GM21360 (cell line): ENCODE results near the gene ADAMTSL1.

Experiments
- ATAC-seq: cut with Tn5 transposase; IDR thresholded peaks from one replicate; pipeline ENCODE4 v1.9.1; 2021; ENCODE audit warnings: mild to moderate bottlenecking, moderate library complexity; ENCODE audit not compliant: unreplicated experiment

ADAMTSL1 gene

DNA sequence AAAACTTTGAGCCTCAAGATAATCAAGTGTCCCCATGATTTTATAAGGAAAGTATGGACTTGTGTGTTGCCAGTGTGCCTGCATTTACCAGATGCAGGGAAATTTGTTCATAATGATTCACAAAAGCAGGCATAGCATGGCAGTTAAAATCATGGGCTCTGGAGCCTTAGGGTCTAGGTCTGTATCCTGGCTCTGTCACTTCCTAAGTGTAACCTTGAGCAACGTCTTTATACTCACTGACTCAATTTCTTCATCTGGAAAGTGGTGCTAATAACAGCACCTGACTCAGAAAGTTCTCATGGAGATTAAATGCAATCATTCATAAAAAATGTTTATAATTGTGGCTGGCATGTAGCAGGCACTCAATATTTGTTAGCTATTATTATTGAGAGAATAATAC is 324.2 kb downstream of the ADAMTSL1 start:
- no peak for ATAC-seq

DNA sequence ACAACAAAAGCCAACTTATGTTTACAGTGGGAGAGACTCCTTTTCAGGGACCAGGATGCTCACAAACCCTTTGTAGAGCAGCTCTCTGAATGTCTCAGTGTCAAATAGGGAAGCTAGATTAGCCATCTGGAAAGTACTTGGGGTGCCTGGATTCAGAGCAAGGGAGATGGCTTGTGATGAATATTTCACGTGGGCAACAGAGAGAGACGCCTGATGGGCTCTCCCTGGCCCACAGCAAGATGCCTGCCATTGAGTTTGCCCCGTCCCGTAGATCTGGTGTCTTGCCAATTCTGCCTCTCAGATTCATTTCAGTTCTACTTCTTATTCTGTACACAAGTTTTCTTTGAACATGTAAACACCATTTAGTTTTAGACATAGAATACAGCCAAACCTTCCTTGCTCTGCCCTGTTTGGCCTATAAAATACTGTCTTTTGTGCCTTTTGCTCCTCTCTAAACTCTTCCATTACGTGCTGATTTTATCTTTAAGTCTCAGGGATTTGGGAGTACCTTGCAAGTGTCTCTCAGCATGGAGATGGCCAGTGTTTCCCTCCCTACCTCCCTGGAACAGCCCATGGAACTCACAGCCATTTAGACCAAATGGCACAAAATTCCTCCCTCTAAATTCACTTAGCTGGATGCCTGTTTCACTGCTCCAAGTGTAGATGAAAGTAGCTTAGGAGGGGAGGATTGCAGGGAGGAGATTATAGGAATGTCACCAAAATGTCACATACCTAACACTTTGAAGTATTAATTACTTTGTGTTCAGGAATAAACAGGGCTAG is 324.7 kb downstream of the ADAMTSL1 start:
- no peak for ATAC-seq

DNA sequence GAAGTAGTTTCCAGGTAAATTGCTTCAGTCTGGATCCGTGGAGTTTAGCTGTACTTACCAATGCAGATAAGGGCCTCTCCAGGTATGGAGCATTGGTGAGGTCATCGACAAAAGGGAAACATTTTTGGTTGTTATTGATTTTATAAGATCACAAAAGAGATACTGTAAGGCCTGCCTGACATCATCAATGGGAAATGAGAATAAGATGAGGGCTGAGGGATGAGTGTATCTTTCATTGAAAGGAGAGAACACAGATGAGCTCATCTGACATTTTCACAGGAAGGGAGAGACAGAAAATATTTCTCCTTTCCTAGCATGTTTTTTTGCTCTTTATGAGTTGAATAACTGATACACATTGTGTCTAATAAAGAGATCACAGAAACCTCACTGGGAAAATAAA is 325.5 kb downstream of the ADAMTSL1 start:
- no peak for ATAC-seq

DNA sequence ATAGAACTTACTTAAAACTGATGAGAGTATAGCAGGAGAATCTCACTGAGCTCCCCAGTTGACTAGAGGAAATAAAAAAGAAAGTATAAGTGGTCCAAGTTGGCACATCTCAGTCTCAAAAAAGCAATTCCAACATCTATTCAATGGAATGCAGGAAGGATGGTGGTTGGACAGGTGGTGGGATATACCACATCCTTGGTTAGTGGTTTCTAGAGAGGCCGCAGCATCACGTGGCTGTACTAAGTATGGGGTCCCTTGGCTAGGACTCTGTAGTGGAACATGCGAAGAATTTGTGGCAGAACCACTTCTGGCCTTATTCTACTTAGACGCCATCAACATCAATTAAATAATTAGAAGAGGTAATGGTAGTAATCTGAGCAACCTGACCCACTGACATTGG is 326.6 kb downstream of the ADAMTSL1 start:
- no peak for ATAC-seq

DNA sequence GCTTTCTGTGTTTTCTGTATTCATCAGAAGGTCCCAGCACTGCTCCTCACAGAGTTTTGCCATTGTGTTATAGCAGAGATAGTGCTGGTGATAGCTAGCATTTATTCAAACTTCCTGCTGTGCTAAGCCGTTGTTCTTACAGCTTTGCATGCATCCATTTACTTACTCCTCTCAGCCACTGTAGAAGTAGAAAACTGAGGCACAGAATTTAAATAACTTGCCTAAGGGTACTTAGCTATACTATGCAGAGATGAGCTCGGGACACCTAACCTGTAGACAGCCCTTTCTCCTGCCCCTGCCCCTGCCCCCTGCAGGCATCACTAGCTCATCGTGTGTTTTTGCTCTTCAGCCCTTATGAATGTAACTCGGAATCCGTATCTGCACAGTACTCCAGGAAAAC is 331.4 kb downstream of the ADAMTSL1 start:
- ATAC-seq: no peak

DNA sequence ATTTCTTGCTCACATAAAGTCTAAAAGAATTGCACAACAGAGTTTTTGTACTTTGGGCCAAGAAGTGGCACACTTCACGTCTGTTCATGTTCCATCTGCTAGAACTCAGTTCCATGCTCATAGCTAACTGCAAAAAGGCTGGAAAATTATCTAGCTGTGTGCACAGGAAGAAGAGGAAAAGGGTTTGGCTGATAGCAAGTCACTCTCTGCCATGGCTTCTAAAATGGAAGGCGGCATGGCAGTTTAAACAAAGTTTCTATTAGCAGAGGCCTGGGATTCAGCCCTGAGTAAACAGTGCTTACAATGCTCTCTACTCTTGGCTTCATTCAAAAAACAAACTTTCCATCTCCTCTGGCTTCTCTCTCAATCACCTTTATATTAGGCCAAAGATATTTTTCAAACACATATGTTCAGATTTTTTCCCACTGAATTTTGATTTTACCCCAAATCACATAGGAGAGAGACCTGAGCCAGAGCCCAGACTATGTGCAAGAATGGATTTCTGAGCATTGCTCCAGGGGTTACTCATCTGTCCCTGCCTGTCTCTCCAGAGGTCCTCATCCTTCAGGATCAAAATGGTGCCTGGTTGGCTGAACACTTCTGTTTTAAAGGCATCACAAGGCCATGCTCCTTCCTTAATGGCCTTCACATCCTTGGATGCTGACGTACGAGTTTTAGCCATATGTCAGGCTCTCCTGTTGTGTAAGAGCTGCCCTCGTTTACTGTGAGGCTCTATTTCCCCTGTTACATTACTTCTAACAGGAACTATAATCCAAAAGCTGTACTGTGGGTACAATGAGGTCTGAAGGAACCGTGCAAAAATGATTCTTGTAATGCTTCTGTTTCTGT is 332.5 kb downstream of the ADAMTSL1 start:
- no peak for ATAC-seq

DNA sequence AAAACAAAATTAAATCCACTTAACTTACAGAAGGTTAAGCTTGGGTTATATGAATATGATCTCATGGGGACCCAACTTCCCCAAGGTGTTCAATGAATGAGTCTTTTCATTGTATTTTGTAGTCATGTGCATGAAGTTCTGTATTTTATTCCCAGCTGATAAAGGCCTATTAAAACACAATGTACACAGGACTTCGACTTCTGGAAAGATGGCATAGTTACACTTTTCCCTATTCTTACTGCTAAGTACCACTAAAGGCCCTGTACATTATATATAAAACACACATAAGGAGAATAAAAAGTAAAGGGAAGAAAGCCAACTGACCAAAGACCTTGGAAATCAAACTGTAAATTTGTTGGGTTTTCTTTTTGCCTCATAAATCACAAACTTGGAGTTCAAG is 336.6 kb downstream of the ADAMTSL1 start:
- ATAC-seq: no peak

DNA sequence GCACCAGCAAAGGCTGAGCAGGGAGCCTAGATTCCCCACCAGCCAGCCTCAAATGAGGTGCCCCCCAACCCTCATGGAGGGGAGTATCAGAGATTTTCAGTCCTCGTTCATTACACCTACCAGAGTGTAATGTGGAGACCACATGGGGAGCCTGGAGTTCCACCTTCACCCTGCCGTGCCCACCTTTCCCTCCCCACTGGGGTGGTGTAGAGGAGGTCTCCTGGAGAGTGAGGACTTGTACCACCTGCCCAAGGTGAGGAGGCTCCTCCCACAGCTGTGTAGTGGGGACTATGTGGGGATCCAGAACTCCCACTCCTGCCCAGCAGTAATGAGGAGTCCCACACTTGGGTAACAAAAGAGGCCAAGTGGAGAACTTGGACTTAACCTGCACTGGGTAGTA is 337.2 kb downstream of the ADAMTSL1 start:
- ATAC-seq: no peak

DNA sequence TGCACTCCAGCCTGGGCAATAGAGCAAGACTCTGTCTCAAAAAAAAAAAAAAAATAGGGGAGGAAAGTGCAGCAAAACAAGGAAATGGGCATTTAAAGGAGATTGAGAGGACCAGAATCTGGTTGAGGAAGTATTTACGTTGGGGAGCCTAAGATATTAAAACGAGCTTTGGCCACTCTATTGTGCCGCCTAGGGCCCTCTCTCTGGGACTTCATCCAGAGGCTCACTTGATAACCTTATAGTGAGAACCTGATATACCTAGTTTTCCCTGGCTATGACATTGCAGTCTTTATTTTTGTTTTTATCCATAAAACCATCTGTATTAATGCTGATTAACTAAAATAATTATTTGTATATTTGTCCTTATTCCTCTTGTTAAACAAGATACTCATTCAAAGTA is 345.5 kb downstream of the ADAMTSL1 start:
- ATAC-seq: no peak

DNA sequence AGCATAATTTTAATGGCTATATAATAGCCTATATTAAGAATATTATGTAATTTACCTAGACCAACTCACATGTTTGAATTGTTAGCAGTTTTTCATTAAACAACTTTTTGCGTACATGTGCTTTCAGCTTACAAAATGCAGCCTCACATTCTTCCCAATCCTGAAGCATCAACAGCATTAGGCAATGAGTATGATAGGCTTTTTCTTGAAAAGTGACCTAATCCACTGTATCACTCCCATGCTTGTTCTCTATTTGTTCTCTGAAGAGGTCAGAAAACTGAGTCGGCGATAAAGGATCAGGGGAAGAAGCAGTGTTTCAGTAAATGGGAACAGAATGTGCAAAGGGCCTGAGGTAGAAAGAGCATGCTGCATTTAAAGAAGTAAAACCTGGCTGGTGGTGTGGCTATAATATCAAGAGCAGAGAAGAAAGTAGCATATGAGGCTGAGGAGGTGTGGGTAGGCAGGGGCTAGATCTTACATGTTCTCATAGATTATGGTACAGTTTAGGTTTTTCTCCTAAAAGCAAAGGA is 346.7 kb downstream of the ADAMTSL1 start:
- ATAC-seq: no peak

DNA sequence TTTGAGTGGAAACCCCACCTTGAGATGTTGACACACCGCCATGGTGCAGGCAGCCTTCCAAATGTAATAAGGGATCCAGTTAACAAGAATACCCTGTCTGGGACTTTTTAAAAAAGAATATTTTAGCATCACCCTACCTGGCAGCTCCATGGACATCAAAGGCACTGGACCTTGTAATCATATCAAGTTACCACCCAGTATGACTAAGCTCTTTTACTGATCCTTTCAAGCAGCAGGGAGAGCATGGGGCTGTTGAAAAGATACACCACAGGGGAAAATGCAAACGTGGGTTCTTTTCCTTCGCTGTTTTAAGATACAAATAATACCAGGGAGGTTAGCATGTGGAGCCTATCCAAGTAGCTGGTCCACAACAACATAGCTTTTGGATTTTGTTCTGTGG is 347.8 kb downstream of the ADAMTSL1 start:
- no peak for ATAC-seq

DNA sequence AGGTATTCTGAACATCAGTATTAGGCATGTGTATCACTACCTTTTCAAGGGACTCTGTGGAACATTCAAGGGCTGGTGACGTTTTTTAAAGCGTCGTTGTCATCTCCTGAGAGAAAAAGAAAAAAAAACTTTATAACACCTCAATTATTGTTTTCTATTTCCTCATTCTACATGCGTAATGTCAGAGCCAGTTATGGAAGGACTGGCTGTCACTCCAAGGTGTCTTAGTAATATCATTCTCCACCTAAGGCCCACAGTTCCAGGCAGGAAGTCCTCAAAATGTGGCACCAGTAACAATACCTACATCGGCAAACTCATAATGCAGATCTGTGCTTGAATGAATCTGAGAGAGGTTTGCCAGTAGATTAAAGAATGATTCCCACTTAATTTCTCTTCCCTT is 348.9 kb downstream of the ADAMTSL1 start:
- ATAC-seq: no peak

DNA sequence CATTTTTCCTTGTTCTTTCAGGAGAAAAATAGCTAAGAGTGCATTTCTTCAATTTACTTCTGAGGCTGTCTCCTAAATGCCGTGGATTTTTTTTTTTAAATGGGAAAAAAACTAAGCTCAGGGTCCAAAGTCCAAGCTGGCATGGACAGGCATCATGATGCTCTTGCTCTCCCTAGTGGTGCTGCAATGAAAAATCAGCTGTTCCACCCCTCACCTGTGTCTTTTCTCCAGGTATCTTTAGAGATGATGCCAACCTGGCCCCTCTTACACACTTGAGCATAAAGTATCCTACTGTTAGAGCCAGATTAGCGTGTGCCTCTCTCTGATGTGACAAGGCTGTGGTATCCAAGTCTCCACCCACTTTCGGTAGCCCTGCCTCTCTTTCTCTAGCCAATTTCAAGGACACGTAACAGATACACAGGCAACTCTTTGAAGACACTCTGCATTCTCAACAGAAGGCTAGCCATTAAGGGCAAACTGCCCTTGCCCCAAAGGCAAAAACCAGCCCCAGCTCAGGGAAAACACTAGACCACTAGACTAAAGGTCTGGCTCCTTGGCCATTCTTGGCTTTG is 350.2 kb downstream of the ADAMTSL1 start:
- ATAC-seq: no peak

DNA sequence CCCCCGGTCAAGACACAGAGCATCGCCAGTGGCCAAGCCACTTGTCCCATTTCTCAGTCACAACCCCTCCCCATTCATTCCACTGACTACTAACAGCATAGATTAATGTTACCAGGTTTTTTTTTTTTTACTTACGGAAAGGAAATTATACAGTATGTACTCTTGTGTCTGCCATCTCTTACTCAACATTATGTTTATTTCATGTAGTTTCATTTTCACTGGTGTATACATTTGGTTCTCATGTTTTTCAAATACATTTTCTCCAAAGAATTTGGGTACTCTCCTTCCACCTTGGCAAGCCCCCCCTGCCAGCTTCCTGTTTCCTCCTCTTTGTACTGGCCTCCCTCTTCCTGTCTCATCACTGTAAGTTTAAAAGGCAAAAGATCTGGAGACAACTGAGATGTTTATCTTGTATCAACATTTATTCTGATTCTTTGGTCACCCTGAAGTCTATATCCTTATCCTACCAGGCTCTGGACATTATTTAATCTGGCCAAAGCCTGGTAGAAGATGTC is 351.8 kb downstream of the ADAMTSL1 start:
- ATAC-seq: no peak

DNA sequence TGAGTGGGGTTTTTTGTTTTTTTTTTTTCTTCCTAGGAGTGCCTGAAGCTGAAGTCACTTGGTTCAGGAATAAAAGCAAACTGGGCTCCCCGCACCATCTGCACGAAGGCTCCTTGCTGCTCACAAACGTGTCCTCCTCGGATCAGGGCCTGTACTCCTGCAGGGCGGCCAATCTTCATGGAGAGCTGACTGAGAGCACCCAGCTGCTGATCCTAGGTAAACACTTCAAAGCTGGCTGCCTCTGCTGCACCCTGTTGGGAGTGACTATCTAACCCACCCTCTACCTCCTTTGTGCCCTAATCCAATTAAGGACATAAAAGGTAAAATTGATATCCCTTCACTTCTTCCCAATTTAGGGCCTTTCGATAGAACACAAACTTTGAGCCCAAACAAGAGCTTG is 352.3 kb downstream of the ADAMTSL1 start:
- ATAC-seq: no peak

DNA sequence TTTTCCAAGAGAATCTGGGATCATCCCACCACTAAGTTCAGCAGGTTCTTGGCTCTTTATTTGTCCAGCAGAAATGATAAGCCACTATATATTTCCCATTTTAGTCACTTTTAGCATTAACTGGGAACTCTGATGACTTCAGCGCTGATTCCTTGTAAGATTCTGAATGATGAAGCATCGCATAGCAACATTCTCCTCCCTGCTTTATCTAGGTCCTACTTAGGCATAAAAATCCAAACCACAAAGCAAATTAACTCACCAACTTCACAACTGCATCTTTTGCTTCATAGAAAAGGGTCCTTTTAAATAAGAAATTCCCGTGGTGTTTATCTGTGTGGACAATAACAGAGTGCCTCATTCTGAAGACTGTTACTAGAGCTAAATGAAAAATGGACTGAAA is 355.1 kb downstream of the ADAMTSL1 start:
- ATAC-seq: no peak

DNA sequence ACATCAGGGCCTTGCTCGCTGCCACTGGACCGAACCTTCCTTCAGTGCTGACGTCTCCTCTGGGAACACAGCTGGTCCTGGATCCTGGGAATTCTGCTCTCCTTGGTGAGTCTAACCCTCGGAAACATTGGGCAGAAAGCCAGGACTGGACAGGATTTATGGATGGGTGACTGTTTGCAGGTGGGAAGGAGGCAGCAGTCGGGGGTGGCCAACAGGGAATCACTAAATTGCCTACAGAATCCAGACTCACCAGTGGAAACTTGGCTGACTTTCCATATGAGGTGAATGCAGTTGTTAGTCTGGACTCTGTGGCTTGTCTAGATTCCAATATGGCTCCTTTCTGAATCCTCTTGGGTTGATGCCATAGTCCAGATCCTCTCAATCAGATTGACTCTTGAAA is 355.9 kb downstream of the ADAMTSL1 start:
- no peak for ATAC-seq

DNA sequence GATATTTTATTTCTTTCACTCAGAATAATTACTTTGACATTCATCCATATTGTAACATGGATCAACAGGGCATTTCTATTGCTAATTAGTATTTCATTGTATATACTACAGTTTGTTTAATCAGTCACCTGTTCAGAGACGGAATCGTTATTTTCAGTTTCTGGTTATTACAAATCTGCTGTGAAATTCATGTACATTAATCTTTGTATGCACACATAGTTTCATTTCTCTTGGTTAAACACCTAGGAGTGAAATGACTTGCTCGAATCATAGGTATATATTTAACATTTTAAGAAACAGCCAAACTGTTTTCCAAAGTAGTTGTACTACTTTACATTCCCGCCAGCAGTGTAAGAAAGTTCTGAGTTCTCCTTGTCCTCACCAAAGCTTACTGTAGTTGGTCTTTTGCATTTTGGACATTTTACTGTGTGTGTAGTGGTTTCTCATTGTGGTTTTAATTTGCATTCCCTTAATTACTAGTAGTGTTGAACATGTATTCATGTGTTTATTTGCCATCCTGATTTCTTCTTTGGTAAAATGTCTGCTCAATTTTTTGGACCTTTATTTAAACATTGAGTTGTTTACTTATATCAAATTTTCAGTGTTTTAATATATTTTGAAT is 360.9 kb downstream of the ADAMTSL1 start:
- ATAC-seq: no peak

DNA sequence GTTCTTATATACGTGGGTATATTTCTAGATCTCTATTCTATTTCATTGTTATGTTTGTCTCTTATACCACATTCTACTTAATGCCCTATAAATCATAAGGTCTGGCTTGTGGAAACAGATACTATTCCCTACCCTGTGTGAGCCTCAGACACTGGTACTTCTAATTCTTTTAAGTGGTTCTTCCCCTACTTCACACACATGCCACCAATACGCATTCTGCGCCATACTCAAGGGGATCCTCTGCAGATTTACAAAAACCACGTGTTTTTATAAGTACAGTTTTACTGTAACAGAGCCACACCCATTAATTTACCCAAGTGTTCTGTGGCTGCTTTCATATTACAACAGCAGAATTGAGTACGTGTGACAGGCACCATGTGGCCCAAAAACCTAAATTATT is 363.4 kb downstream of the ADAMTSL1 start:
- no peak for ATAC-seq

DNA sequence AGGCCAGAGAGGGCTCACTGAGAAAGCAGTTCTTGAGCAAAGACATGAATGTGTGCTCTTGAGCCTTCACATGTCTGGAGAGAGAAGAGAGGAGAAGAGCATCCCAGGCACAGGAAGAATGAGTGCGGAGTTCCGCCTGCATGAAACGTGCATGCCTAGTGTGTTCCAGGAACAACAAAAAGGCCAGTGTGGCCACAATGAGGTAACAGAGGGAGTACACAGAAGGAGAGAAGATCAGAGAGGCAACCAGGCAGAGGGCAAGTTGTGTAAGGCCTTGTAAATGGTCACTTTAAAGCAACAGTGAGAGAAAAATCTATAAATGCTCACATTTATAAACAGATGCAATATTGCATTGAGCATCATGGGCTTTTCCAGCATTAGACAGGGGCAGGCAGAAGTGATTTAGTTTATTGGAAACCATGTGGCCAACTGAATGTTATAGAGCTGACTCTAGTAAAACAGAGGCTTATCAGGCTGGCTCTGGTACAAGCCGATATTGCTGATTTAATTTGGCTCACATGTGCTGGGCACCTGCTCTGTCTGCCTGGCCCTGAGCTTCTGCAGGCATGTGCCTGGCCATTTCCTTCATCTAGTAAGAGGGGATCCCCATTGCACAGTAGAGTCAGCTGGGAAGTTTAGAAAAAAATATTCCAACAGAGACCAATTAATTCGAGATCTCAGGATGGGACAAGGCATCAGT is 373.8 kb downstream of the ADAMTSL1 start:
- no peak for ATAC-seq
